Fibroblast of skin of left biceps (primary cell): ENCODE data around the gene ACAP2.

Experiments used
- DNase-seq, 2 experiments: peaks; one replicate each; pipeline ENCODE4 v3.0.0-alpha.2; 2013; ENCODE audit warnings: low read depth in 2 of 2

ACAP2 gene

GRCh38 chr3:195260280-195260905, 182.4 kb downstream of the ACAP2 start:
- no peak for DNase-seq

- peak; percentile 86 to 88 for DNase-seq
Measured at GRCh38 chr3:195259475-195260279, 183.1 kb downstream of the ACAP2 start.

- DNase-seq = peak; percentile 49 to 58
Measured at GRCh38 chr3:195259154-195259474, 183.7 kb downstream of the ACAP2 start.

- no peak for DNase-seq
Measured at GRCh38 chr3:195258449-195259153, 184.2 kb downstream of the ACAP2 start.

- no peak for DNase-seq
Measured at GRCh38 chr3:195257454-195258448, 185.1 kb downstream of the ACAP2 start.

- DNase-seq = no peak
Measured at GRCh38 chr3:195256639-195257453, 186.0 kb downstream of the ACAP2 start.

GRCh38 chr3:195255571-195256501, 187.0 kb downstream of the ACAP2 start:
- DNase-seq = no peak

GRCh38 chr3:195255176-195255500, 187.7 kb downstream of the ACAP2 start:
- no peak for DNase-seq

GRCh38 chr3:195254454-195255175, 188.2 kb downstream of the ACAP2 start:
- DNase-seq = no peak

GRCh38 chr3:195253923-195254432, 188.8 kb downstream of the ACAP2 start:
- DNase-seq = no peak

- DNase-seq = no peak
Measured at GRCh38 chr3:195251336-195252065, 191.3 kb downstream of the ACAP2 start.

GRCh38 chr3:195250473-195251251, 192.2 kb downstream of the ACAP2 start:
- DNase-seq = no peak

GRCh38 chr3:195249858-195250464, 192.9 kb downstream of the ACAP2 start:
- no peak for DNase-seq

GRCh38 chr3:195249057-195249770, 193.6 kb downstream of the ACAP2 start:
- no peak for DNase-seq

GRCh38 chr3:195248281-195248680, 194.5 kb downstream of the ACAP2 start:
- no peak for DNase-seq

GRCh38 chr3:195247863-195248189, 195.0 kb downstream of the ACAP2 start:
- no peak for DNase-seq
